GDM1 (cell line): Measurements from ENCODE around the gene PCSK5.

Experiments
- DNase-seq: peaks from one replicate; lab custom pipeline; 2025; lab: John Stamatoyannopoulos, UW

The PCSK5 gene

GRCh38 chr9:76395381-76395780 is 504.9 kb downstream of the PCSK5 start:
- DNase-seq = no peak

- no peak for DNase-seq
Observed at GRCh38 chr9:76396144-76396543, 505.7 kb downstream of the PCSK5 start.

GRCh38 chr9:76396597-76396996 is 506.1 kb downstream of the PCSK5 start:
- no peak for DNase-seq

- DNase-seq = no peak
Observed at GRCh38 chr9:76399856-76400255, 509.4 kb downstream of the PCSK5 start.

- no peak for DNase-seq
Observed at GRCh38 chr9:76400534-76401096, 510.1 kb downstream of the PCSK5 start.

GRCh38 chr9:76401176-76401575 is 510.7 kb downstream of the PCSK5 start:
- no peak for DNase-seq

GRCh38 chr9:76401580-76402354 is 511.3 kb downstream of the PCSK5 start:
- DNase-seq = no peak

- peak; percentile 42 for DNase-seq
Observed at GRCh38 chr9:76403352-76403751, 512.9 kb downstream of the PCSK5 start.

GRCh38 chr9:76404401-76404800 is 513.9 kb downstream of the PCSK5 start:
- DNase-seq = no peak

GRCh38 chr9:76405340-76405739 is 514.9 kb downstream of the PCSK5 start:
- no peak for DNase-seq

- no peak for DNase-seq
Observed at GRCh38 chr9:76405868-76406267, 515.4 kb downstream of the PCSK5 start.
